Psoas muscle (tissue), 8 donors: Measurements from ENCODE around the gene CHIA. TPM values are rescaled to one million over a fixed set of nuclear protein-coding genes. Genes with fewer than 3 reads are reported as not detected.

Experiments used
- ATAC-seq, 4 donors: fragments of 200-7000 bp; cut with Tn5 transposase; one replicate each; pipeline ENCODE4 v1.9.1; 2020; ENCODE audit warnings: moderate library complexity in 3 of 4, mild to moderate bottlenecking in 2 of 4
- DNase-seq, 2 donors: peaks; one replicate each; pipeline ENCODE4 v3.0.0-alpha.2; 2020
- H3K27ac ChIP-seq: fragments of 200-600 bp; one replicate; pipeline ENCODE4 v1.8.0; 2022
- H3K27me3 ChIP-seq, 3 donors: fragments of 200-600 bp in 1 of 3; one replicate each; pipeline versions ENCODE4 v1.6.1 to v1.8.0; 2013 to 2022; ENCODE audit warnings: low read length in 2 of 3, mild to moderate bottlenecking in 2 of 3, moderate library complexity in 1 of 3; ENCODE audit not compliant: insufficient read depth in 3 of 3
- H3K36me3 ChIP-seq, 2 donors: fragments of 200-600 bp in 1 of 2; one replicate each; pipeline versions ENCODE4 v1.6.1 to v1.8.0; 2013 to 2022; ENCODE audit warnings: low read depth in 1 of 2, mild to moderate bottlenecking in 1 of 2, moderate library complexity in 1 of 2; ENCODE audit not compliant: insufficient read depth in 1 of 2
- H3K4me1 ChIP-seq: fragments of 200-600 bp; one replicate; pipeline ENCODE4 v1.8.0; 2022
- H3K4me3 ChIP-seq: fragments of 200-600 bp; one replicate; pipeline ENCODE4 v1.8.0; 2022; ENCODE audit warnings: mild to moderate bottlenecking
- H3K9me3 ChIP-seq: fragments of 200-600 bp; one replicate; pipeline ENCODE4 v1.8.0; 2022
- CTCF ChIP-seq: fragments of 200-600 bp; IDR thresholded peaks from one replicate; pipeline ENCODE4 v1.8.0; 2022; ENCODE audit warnings: antibody characterized with exemption
- WGBS, 3 donors: extraction: QIAGEN DNeasy Blood & Tissue Kit; methylation state at CpG; one replicate each; pipeline versions ENCODE4 v1.1.6 to v1.1.7; 2013; 5-methylcytosine and 5-hydroxymethylcytosine counted together
- intact Hi-C, 2 donors: fragments of 100-400 bp; cut with DNase I; formaldehyde crosslinking; loops; one replicate each; pipeline versions ENCODE4 v1.11.0 to v1.14.2; 2022
- polyA plus RNA-seq, 3 donors: library from polyadenylated mRNA; stranded (reverse); fragments of 200-250 nt; gene quantifications; one replicate each; pipeline ENCODE4 v1.2.3, GENCODE V29; 2013
- total RNA-seq, 4 donors: library from RNA; stranded (reverse); fragmentation: NEBNext Ultra II Directional in 2 of 4; extraction: Animal tissue kit (Norgen Biotek cat#: 25700) in 2 of 4; gene quantifications; one replicate each; pipeline versions ENCODE4 v1.2.1 to v1.2.4, GENCODE V29; 2021 to 2023
- donor health status: healthy with polysubstance abuse.
- donor health status: DM: no; HTN: no; CAD: no; lungs with moderate emphysema.
- donor health status: Bipolar disorder and iron deficiency.
- donor health status: healthy.
- donor health status: DM: yes; HTN: yes; CAD: no.
- donor health status: DM: no; HTN: no; CAD: no.
- donor health status: DM: no; HTN: no; CAD: no.
- donor health status: DM: yes; HTN: yes; CAD: no.

CHIA gene
- total and polyA plus RNA-seq, 7 donors = 0.04 to 0.27 TPM; not detected in 5

- no peaks in the 10 kb centered on the region for H3K4me1 ChIP-seq
- DNase-seq = no peak
- TF ChIP-seq CTCF = no peak
- intact Hi-C loops = no loop called here
- H3K9me3 ChIP-seq = no peaks in the 10 kb centered on the region
- H3K27me3 ChIP-seq = no peaks in the 10 kb centered on the region
- WGBS, 3 donors = 73 to 79% (median 79%) methylated on average over 4 of the region's 4 CpGs
- H3K4me3 ChIP-seq = no peak overlapping the region
- no peak for ATAC-seq
- H3K27ac ChIP-seq = no peak overlapping the region
- no peaks in the 10 kb centered on the region for H3K36me3 ChIP-seq
Observed at GRCh38 chr1:111279144-111279543, 11.5 kb upstream of the CHIA start.

- no peak for DNase-seq
Observed at GRCh38 chr1:111280267-111280666, 10.4 kb upstream of the CHIA start.

GRCh38 chr1:111281411-111281810 is 9.2 kb upstream of the CHIA start:
- no peaks in the 10 kb centered on the region for H3K4me1 ChIP-seq
- no peak overlapping the region for H3K27ac ChIP-seq
- no peak overlapping the region for H3K4me3 ChIP-seq
- WGBS, 3 donors = 65 to 74% (median 71%) methylated on average over 5 of the region's 5 CpGs
- DNase-seq = no peak
- H3K9me3 ChIP-seq = no peaks in the 10 kb centered on the region
- H3K27me3 ChIP-seq = no peaks in the 10 kb centered on the region
- no peak for ATAC-seq
- H3K36me3 ChIP-seq = no peaks in the 10 kb centered on the region
- intact Hi-C loops = no loop called here
- no peak for TF ChIP-seq CTCF

More at GRCh38 chr1:111280267-111280666, 10.4 kb upstream of the CHIA start:
- TF ChIP-seq CTCF = no peak
- H3K27me3 ChIP-seq = no peaks in the 10 kb centered on the region
- no peak for ATAC-seq
- H3K4me1 ChIP-seq = no peaks in the 10 kb centered on the region
- H3K27ac ChIP-seq = no peak overlapping the region
- H3K9me3 ChIP-seq = no peaks in the 10 kb centered on the region
- intact Hi-C loops = no loop called here
- no peak overlapping the region for H3K4me3 ChIP-seq
- no peaks in the 10 kb centered on the region for H3K36me3 ChIP-seq

GRCh38 chr1:111283838-111284237 is 6.8 kb upstream of the CHIA start:
- no peak for DNase-seq

More at GRCh38 chr1:111283838-111284237, 6.8 kb upstream of the CHIA start:
- H3K36me3 ChIP-seq = no peaks in the 10 kb centered on the region
- H3K4me1 ChIP-seq = no peaks in the 10 kb centered on the region
- no peak for TF ChIP-seq CTCF
- no peaks in the 10 kb centered on the region for H3K9me3 ChIP-seq
- H3K4me3 ChIP-seq = no peak overlapping the region
- ATAC-seq = no peak
- intact Hi-C loops = no loop called here
- H3K27ac ChIP-seq = no peak overlapping the region
- no peaks in the 10 kb centered on the region for H3K27me3 ChIP-seq
